H1 (cell line): ENCODE data around the gene ITPR3. TPM values are rescaled to one million over a fixed set of nuclear protein-coding genes. Genes with fewer than 3 reads are reported as not detected.

Experiments
- CBX8 ChIP-seq: fragments of 300-800, 300-1000 bp; sonication (generic); IDR thresholded peaks from 2 replicates; pipeline ENCODE4 v1.7.1; 2016; ENCODE audit warnings: low read depth, low read length, borderline replicate concordance
- EP300 ChIP-seq, 2 experiments: IDR thresholded peaks; 1 replicate in 1 of 2; 2 replicates in 1 of 2; pipeline ENCODE4 v1.6.1; 2011 to 2012; ENCODE audit warnings: low read depth in 2 of 2, low read length in 2 of 2, mild to moderate bottlenecking in 2 of 2, borderline replicate concordance in 1 of 2, inconsistent platforms in 1 of 2, moderate library complexity in 1 of 2
- POLR2A ChIP-seq, 2 experiments: IDR thresholded peaks; 1 replicate in 1 of 2; 2 replicates in 1 of 2; pipeline ENCODE4 v1.6.1; 2011; ENCODE audit warnings: low read depth in 2 of 2, low read length in 2 of 2, mild to moderate bottlenecking in 2 of 2; ENCODE audit errors: control extremely low read depth in 1 of 2
- TAF7 ChIP-seq: optimal IDR thresholded peaks from 2 replicates; pipeline ENCODE3; 2011; ENCODE audit warnings: low read depth, mild to moderate bottlenecking, inconsistent platforms, low read length, moderate library complexity, borderline replicate concordance
- ZNF274 ChIP-seq: IDR thresholded peaks from 2 replicates; pipeline ENCODE4 v1.7.0; 2012; ENCODE audit warnings: low read length, borderline replicate concordance; ENCODE audit errors: extremely low read depth
- polyA plus RNA-seq, 7 experiments: library from polyadenylated mRNA; depleted of rRNA in 3 of 7; stranded (reverse) in 5 of 7; unstranded in 2 of 7; fragments of >200 nt in 5 of 7; fragments of 200-250 nt in 2 of 7; gene quantifications; 1 replicate in 5 of 7; 2 replicates in 1 of 7; 4 replicates in 1 of 7; pipeline versions ENCODE4 v1.2.1 to v1.2.3, GENCODE V29; 2011 to 2013; ENCODE audit warnings: missing spikeins in 2 of 7, mixed read lengths in 2 of 7
- total RNA-seq: library from RNA; stranded (reverse); fragmentation: NEBNext Ultra II Directional; extraction: Animal tissue kit (Norgen Biotek cat#: 25700); gene quantifications from 2 replicates; pipeline ENCODE4 v1.2.1, GENCODE V29; 2021
- TF ChIP-seq, protein P1 (sequence below): IDR thresholded peaks from 2 replicates; pipeline ENCODE4 v1.6.1; 2011; ENCODE audit warnings: low read length, improper control_type of control experiment
- TF ChIP-seq, protein P2 (sequence below), 3 experiments: IDR thresholded peaks; 1 replicate in 2 of 3; 2 replicates in 1 of 3; pipeline versions ENCODE4 v1.5.1 to v1.6.1; 2011; ENCODE audit warnings: low read length in 3 of 3, mild to moderate bottlenecking in 3 of 3, inconsistent platforms in 2 of 3, low read depth in 1 of 3, moderate library complexity in 1 of 3; ENCODE audit not compliant: insufficient read depth in 1 of 3; ENCODE audit errors: control extremely low read depth in 1 of 3

Gene ITPR3
- total and polyA plus RNA-seq, 2 of the 8 experiments (the other 6 are each of a cell fraction or from before 2014, with no cell fraction given) = 29.1 to 45.7 TPM

DNA sequence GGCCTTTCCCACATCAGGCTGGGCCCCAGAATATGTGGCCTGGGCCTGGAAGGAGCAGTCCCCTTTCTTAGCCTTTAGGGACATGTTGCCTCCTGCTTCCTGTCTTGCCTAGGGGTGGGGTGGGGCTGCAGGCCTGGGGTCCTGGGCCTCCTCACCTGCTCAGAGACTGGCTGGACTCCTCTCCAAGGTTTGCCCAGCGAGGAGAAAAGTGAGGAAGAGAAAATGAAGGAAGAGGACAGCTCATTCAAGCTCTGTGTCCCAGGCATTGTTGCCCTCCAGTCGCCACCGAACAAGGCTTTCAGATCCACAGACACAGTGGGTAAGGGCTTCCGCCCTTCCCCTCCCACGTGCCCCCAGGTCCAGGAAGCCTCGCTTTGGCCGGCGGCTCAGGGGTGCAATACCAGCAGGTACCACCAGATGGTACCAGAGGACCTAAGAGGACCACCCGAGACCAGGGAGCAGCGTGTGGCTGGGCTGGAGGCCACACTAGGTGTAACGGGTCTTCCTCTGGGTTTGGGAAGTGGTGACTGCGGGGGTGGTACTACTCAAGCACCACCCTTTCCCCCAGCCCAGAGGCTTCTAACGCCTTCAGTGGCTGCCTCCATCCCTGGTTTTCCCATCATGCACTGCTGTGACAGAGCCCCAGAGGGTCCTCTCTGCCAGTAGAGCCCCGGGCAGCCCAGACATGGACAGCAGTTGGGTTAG is 35.6 kb upstream of the ITPR3 start (continued):
- TF ChIP-seq, protein P1, sequence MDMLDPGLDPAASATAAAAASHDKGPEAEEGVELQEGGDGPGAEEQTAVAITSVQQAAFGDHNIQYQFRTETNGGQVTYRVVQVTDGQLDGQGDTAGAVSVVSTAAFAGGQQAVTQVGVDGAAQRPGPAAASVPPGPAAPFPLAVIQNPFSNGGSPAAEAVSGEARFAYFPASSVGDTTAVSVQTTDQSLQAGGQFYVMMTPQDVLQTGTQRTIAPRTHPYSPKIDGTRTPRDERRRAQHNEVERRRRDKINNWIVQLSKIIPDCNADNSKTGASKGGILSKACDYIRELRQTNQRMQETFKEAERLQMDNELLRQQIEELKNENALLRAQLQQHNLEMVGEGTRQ = peak; percentile 57
- TF ChIP-seq EP300 (IDR thresholded peaks at IDR 0.05; ENCODE audit: borderline replicate concordance in 1 of 2, low read depth in 2 of 2, low read length in 2 of 2) = no peak
- TF ChIP-seq ZNF274 = no peak
- no peak for TF ChIP-seq TAF7
- TF ChIP-seq CBX8 = no peak
- TF ChIP-seq, protein P2, sequence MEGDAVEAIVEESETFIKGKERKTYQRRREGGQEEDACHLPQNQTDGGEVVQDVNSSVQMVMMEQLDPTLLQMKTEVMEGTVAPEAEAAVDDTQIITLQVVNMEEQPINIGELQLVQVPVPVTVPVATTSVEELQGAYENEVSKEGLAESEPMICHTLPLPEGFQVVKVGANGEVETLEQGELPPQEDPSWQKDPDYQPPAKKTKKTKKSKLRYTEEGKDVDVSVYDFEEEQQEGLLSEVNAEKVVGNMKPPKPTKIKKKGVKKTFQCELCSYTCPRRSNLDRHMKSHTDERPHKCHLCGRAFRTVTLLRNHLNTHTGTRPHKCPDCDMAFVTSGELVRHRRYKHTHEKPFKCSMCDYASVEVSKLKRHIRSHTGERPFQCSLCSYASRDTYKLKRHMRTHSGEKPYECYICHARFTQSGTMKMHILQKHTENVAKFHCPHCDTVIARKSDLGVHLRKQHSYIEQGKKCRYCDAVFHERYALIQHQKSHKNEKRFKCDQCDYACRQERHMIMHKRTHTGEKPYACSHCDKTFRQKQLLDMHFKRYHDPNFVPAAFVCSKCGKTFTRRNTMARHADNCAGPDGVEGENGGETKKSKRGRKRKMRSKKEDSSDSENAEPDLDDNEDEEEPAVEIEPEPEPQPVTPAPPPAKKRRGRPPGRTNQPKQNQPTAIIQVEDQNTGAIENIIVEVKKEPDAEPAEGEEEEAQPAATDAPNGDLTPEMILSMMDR (IDR thresholded peaks at IDR 0.05; ENCODE audit: control extremely low read depth in 1 of 3, insufficient read depth in 1 of 3, low read depth in 1 of 3, low read length in 3 of 3) = peak in 2 of 3 experiments; percentile 86 to 94; a peak in 3 of 4 replicates
- TF ChIP-seq POLR2A (IDR thresholded peaks at IDR 0.05; ENCODE audit: control extremely low read depth in 1 of 2, low read depth in 2 of 2, low read length in 2 of 2) = no peak
